HG02623 (cell line): ENCODE data around the gene RFTN1.
A peak's percentile ranks its signal among the peaks of the same experiment; 100 is the strongest.

Experiments
- ATAC-seq: cut with Tn5 transposase; IDR thresholded peaks from one replicate; pipeline ENCODE4 v1.9.1; 2021; ENCODE audit warnings: moderate library complexity; ENCODE audit not compliant: unreplicated experiment

RFTN1 gene

DNA sequence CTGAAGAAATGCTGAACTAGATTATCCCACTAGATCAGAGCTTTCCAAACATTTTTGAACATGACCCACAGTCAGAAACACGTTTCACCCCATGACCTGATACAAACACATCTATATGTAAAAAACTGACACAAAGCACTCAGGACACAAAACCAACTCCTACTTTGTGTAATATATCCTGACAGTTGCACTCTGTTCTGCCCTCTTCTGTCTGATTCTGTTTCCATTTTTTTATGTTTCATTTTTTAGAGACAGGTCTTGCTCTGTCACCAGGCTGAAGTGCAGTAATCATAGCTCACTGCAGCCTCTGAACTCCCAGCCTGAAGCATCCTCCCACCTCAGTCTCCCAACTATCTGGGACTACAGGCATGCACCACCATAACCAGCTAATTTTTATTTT, 15.8 kb upstream of the RFTN1 start:
- no peak for ATAC-seq

DNA sequence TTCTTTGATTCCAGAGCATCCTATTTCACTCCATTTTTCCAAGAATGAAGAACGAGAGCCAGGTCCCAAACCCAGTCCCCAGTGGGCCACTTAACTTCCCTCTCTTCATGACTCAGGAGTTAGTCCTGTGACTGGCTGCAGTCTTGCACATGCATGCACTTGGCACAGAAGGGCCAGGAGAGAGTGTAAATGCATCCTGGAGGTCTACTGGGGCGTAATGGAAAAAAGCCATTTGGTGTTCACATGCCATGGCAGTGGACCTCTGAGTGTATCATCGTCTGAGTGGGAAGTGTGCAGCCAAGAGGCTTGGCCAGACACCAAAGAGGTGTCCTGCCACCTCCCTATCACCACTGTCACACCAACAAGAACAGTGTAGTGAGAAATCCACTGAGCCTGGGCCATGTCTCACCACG, 15.1 kb upstream of the RFTN1 start:
- ATAC-seq = no peak

DNA sequence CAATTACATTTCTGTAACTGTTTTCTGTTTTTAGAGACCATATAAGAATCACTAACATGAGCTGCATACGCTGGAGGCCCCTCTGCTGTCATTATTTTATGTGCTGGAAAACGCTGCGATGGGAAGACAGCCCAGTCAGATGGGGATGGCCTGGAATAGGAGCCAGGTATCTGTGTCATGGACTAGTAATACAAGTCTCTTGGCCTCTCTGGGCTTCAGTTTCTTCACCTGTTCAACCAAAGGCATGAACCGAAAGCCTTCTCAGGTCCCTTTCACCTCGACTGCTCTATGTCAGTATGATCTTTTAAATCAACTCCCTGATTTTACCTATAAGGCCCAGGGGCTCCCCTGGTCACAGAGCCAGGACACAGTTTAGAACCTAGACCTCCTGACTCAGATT, 14.6 kb upstream of the RFTN1 start:
- ATAC-seq = no peak

DNA sequence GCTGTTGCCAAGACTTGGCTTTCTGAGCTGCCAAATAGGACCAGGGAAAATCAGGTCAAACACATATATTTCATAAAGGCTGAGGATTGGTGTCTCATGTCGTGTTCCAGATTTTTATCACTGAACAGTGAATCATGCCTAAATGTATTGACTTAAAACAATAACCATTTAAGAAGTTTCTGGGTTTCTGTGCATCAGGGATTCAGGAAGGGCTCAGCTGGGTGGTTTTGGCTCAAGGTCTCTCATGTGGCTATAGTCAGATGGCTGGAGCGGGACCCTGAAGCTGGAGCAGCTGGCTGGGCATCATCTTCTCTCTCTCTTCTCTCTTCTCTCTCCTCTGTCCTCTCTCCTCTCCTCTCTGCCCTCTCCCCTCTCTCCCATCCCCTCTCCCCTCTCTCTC, 10.7 kb upstream of the RFTN1 start:
- ATAC-seq = no peak

DNA sequence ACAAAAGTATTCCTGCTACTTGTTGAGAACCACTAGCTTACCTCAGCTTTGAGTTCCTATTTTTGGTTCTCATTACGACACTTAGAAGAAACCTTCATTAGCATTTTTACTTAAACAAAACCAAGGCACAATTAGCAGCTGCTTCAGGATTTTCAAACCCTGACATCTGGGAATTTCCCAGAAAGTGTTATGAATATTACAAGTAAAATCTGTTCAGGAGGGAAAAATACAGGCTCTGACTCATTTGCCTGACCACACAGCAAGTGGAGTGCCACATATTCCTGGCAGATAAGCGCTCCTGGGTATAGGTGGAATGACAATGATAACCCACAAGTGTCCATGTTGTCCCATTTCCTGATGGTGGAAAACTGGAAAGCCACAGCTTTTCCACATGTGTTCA, 10.3 kb upstream of the RFTN1 start:
- no peak for ATAC-seq

DNA sequence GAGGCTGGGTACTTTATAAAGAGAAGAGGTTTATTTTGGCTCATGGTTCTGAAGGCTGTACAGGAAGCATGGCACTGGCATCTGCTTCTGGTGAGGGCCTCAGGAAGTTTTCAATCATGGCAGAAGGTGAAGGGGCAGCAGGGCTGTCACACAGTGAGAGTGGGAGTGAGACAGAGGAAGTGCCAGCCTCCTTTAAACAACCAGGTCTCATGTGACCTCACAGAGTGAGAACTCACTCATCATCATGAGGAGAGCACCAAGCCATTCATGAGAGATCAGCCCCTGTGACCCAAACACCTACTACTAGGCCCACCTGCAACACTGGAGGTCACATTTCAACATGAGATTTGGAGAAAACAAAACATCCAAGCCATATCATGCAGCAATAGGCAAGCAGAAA, 9.3 kb upstream of the RFTN1 start:
- ATAC-seq = no peak

DNA sequence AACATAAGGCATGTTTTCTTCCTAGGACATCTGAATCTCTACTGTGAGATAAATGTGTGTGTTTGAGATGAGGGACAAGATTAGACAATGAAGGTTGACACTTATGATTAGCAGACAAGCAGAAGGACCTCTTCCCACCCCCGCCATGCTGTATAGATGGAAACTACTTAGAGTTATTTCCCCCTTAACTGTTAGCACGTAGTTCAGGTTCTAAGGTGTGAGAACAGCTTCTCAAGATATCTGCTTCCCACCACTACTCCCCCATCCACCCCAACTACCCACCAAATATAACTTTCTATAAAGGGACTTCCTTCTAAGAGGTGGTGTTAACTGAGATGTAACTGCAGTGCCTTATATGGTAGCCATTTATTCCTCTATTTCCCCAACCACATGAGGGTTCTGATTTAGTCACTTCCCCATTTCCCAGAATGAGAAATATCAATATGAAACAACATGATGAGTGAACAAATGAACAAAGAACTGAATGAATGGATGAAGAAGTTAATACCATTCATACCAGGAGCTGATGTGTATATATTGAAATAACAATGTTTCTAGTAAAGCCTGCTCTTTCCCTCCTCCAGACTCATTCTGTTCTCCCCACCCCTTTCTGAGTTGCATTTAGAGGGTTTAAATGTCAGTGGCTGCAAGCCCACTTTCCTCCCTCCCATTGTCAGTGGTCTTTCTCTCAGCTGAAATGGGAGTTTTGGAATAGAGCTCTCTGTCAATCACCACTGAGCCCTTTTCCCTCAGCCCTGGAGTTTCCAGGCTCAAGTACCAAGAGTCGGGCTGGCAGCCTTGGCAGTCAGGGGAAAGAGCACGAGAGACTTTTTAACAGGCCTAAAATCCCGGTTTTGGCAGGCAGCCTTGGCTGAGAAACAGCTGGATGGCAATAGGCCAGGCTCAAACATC, 7.7 kb upstream of the RFTN1 start:
- ATAC-seq = peak; percentile 46

DNA sequence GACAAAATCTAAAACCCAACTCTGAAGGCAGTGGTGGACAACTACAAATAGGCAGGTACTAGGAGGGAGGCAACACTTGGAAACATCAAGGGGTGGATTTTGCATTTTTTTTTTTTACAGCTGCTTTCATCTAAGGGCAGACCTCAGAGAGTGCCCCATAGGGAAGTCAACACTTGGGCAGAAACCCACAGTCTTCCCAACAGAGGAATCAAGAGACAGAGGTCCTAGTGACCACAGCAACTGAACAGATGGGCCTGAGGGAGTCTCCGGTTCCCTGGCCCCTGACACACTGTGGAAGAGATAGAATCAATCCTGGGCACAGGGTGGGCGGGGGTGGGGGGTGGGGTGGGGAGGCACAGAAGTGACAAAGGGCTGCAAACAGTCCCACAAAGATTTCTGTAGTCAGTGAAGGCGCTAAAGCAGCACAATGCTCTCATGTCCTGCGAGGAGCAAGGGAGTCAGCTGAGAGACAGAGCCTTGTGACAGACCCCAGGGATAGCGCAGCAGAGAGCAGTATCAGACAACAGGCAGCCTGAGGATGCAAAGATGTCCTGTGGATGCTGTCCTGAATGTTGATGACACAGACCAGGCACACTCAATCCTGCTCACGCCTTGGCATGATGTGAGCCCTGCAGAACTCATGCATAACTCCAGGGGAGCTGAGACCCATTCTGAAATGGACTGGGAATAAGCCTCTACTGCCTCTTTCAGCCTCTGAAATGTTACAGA, 6.9 kb upstream of the RFTN1 start:
- ATAC-seq = no peak

DNA sequence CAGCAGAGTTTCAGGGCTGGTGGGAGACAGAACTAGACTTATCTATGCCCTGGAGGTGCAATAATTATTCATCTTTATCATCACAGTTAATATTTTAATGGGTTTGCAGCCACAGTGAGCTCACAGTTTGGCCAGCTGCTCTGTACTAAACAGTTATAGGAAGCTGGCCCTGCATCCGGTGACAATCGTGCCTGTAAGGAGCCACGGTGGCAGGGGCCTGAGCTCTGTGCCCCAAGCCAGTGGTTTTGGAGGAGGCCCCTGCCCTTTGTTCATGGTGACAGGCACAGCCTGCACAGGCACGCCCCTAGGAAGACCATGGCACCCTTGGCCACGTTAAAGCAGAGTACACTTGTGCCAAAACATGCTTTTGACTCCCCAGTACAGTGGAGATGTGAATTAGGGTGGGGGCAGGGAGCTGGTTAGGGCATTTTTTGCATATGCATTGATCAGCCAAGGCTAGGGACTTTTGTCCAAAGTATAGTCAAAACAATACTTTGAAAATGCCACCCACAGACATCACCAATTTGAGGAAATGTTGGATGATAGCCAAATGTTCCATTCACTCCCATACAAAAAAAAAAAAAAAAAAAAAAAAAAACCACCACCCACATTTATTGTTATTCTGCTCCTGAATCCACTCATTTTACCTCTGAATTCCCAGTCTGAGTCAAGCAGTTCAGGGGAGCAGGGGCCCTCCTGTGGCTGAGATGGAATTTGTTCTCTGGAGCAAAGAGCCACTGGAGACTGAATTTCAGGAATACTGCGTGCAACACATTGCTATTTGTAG, 3.4 kb upstream of the RFTN1 start:
- ATAC-seq = no peak

DNA sequence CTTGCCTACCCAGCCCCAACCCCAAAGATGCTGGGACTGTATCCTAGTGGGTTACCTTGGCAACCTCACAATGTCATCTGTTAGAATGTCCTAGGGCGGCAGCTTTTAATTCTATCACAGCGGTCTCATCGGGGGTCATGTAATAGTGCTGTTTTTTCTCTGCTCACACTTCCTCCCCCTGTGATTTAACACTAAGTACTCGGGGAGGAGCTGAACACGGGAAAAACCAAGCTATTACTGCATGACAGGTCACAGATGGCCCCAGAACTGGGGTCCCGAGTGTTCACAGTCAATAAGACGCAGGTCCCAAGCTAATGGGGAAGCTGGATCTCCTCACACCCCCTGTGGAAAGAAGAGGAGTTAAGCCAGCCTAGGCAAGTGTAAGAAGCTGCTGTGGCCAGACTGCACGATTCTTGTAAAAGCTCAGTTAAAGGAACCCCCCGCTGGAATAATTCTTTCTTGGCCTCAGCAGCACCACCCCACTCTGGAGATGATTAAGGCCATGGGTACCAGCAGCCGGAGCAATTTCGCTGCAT, 2.5 kb upstream of the RFTN1 start:
- ATAC-seq = no peak

DNA sequence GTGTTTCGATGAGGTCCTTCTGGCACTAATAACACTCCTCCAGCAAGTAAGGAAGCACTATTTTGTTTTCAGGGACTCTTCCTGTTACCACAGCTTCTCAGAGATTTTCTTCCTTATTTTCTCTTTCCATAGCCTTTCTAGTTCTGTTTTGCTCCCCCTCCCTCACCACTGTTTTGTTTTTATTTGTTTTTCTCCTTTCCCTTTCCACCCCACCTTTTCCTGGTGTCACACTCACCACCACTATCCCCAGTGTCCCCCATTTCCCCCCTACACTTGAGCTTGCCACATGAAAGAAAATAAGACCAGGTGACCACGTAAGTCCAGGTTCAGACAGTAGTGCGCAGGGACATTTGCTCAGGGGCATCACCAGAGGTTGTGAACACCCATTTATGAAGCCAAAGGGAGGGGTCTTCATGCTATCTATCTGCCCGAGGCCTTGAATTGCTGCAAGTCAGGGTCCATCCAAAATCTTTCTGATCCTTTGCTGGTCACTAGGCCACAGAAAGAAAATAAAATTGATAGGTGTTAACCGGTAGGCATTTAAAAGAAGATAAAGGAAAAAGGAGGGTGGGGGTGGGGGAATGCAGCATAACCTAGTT, 1.4 kb upstream of the RFTN1 start:
- ATAC-seq = no peak

DNA sequence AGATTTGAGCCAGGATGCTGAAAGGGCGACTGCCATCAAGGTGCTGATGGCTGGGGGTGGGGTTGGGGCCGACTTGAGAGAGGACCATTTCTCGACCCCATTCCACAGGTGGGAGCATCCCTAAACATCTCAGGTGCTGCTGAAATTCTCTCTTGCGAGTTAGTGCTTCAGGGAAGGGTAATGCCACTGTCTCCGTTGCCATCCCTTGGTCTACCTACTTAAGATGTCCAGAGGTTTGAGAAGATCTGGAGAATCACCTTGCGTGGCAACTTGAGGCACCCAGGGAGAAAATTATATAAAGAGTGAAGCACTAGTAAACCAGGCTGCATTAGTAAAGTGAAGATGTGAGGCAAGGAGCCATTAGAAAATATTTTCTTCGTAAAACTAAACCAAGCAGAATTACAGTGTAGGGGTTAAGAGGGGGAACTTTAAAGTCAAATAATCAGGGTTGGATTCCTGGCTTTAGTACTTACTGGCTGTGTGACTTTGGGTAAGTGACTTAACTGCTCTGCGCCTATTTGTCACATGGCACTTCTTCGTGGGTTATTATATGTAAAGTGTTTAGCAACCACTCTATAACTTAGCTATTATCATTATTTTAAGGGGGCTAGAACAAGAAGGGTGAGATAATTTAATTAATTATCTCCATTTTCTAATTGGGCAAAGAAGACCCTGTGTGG, 662 bp upstream of the RFTN1 start:
- ATAC-seq = no peak

DNA sequence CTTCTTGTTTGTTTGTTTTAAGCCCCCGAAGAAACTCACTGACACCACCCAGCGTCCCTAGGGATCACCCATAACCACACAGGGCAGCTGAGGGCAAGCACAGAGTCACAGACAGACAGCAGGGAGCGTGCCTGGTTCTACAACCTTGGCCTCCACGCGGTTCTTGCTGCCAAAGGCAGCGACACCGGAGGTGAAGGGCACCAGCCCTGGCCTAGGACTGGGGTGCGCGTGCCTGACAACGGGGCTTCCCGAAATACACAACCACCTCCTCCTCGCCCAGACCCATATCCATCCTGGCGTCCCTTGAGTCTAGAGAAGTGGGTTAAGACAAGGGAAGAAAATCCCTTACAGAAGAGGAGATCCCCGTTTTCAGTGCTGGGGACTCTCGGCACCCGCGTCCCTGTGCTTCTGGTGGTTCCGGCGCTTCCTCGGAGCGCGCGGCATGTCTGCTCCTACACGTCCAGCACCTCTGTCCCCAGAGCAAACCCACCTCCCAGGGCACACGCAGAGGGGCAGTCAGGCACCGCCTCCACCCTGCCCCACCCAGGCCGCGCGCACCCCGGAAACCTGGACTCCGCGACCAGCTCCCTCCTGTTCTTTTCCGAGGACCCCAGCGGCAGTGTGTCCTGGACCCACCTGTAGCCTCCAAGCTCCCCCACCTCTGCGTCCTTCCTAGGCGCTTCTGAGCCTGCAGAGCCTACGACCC, 911 bp downstream of the RFTN1 start:
- peak; percentile 9 for ATAC-seq

DNA sequence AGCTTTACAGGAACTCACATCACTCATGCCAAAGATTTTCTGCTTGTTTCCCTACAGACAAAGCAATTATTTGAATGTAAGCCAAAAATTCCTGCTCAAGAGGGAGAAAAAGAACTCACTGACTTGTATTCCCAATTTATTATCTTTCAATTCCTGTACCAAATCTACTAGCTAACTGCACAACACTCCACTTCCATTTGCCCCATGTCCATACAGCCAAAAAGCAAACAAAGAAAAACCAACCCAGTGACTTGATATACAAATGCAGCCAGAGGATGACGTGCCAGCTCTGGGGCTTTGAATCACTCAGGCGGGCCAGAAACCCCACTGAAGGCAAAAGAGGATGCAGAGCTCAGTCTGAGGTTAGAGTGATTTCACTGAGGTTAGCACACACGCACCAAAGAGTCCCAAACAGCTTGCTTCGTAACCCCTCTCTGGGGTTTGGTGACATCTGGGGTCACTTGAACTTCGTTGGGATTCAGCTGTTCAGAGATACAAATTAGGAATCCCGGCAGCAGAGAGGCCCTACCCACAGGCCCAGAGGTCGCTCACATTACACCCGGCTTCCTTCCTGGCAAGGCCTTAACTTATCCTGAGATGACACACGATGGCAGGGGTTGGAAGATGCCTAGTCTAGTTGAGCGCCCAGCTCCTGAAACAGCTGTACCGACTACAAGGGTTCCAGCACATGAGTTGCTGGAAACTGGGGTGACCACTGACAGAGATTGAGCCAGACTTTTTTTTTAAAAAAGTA, 1.6 kb downstream of the RFTN1 start:
- peak; percentile 44 for ATAC-seq

DNA sequence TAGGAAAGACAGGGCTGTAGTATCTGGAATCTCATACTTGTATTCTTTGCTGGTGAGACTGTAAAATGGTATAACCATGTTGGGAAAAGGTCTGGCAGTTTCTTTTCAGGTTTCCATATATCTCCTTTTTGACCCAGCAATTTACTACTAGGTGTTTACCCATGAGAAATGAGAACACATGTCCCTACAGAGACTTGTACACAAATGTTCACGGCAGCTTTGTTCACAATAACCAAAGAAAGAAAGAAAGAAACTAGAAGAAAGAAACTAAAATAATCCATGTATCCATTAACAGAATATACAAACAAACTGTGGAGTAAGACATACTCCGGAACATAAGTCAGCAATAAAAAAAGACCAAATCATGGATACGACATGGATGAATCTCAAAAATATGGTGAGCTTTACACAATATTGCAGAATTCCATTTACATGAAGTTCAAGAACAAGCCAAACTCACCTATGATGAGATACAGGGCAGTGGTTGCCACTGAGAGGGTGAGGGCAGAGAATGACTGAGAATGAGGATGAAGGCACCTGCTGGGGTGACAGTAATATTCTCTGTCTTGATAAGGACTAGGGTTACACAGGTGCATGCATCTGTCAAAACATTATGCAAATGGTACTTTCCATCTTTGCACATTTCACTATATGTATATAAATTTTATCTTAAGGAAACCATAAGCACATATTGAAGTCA, 2.7 kb downstream of the RFTN1 start:
- ATAC-seq = peak; percentile 14

DNA sequence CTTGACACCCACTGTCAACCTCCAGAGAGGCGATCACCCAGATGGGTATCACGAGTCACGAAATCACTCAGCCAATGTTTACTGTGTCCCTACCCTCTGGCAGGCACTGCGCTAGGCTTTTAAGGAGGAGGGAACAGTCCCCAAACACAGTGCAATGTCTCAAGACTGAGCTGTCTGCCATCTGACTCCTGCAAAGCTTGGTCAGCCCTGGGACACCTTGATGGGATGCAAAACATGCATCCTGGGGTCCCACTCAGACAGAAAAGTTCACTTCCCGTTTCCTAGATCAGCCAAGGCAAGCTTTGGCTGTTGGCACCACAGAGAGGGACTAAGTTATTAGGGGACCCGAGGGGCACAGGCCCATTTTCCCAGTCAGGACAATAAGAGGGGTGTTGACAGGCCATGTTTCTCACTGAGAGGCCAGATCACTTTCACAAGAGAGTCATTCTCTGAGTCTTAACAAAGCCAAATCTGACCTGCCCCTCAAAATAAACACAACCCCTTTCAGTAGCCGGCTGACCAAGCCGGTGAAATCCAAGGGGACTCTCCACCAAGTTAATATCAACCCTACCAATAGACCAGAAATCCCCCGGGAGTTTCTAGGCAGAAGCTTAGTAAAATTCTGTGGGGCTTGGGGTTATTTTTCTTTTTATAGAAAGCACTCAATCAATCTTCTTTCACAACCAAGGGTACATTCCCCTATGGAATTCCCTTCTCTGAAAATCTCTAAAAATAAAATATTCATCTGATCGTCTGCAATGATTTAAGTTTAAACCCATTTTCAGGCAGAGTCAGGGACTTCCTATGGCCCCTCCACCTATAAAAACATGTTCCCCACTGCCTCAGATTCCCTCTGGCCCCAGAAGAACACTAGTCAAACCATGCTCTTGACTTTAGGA, 3.5 kb downstream of the RFTN1 start:
- ATAC-seq = peak; percentile 12

DNA sequence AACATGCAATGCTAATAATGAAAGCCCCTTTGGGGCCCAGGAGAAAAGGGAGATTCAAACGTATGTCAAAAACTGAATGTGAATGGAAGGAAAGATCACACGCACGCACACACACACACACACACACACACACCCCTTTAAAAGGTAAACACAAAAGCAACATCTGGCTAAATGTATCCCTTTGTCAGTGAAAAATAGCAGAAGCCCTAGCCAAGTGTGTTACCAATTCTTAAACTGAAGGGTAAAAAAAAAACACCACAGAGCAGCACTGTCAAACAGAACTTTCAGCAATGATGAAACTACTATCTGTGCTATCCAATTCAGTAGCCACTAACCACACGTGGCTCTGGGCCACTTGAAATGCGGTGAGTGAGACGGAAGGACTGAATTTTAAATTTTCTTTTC, 4.9 kb downstream of the RFTN1 start:
- ATAC-seq = no peak
